Effector memory CD8-positive, alpha-beta T cell (primary cell): Measurements from ENCODE around the gene MARVELD2.

Source experiments
- ATAC-seq: fragments of 150-1000 bp; cut with Tn5 transposase; replicated peaks from 2 replicates; pipeline ENCODE4 v1.10.0; 2021; ENCODE audit warnings: mild to moderate bottlenecking, moderate library complexity
- DNase-seq, 3 experiments: peaks; one replicate each; pipeline ENCODE4 v3.0.0; 2021
- H3K27ac Mint-ChIP-seq, 2 donors: one replicate each; pipeline ENCODE4 v1.8.0; 2022; ENCODE audit warnings: mild to moderate bottlenecking in 2 of 2, mixed read lengths in 2 of 2, moderate library complexity in 2 of 2
- H3K27me3 Mint-ChIP-seq, 2 donors: one replicate each; pipeline ENCODE4 v1.8.0; 2022; ENCODE audit warnings: mixed read lengths in 2 of 2
- H3K36me3 Mint-ChIP-seq: one replicate; pipeline ENCODE4 v1.8.0; 2022; ENCODE audit warnings: mild to moderate bottlenecking, moderate library complexity, mixed read lengths; ENCODE audit not compliant: insufficient read depth
- H3K4me1 Mint-ChIP-seq, 2 donors: one replicate each; pipeline ENCODE4 v1.8.0; 2022; ENCODE audit warnings: low read depth in 2 of 2, mixed read lengths in 2 of 2
- H3K4me3 Mint-ChIP-seq, 2 donors: one replicate each; pipeline ENCODE4 v1.8.0; 2022; ENCODE audit warnings: mild to moderate bottlenecking in 2 of 2, mixed read lengths in 2 of 2, moderate library complexity in 2 of 2
- H3K9me3 Mint-ChIP-seq, 2 donors: one replicate each; pipeline ENCODE4 v1.8.0; 2022; ENCODE audit warnings: mixed read lengths in 2 of 2

The MARVELD2 gene

DNA sequence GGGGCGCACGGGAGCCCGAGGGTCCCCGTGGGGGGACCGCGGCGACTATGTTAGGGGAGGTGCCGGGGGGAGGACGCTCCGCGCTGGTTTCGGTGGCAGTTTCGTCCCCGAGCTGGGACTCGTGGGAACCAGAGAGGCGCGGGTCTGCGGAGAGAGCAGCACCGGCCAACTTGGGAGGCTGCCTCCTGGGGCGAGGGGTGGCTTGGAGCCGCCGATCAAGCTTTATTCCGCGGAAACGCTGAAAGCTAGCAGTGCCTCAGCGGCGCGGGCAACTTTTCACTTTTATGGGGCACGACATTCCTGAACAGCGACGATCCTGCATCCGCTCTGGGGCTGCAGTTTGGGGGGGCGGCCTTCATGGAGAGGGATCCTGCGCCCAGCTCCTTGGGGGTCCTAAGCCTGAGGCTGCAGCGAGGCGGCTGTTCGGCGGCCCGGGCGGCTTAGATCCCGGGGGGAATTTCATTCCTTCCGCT lies 78.0 kb downstream of the MARVELD2 start:
- DNase-seq (no peak), ATAC-seq (peak; percentile 8)
- peaks cover 3 to 6% of the 10 kb centered on the region in 2 donors for H3K4me1 Mint-ChIP-seq
- H3K27ac Mint-ChIP-seq, result no peak overlapping the region
- no peaks in the 10 kb centered on the region for H3K9me3 Mint-ChIP-seq
- H3K36me3 Mint-ChIP-seq, result no peaks in the 10 kb centered on the region
- H3K4me3 Mint-ChIP-seq, result peak overlapping the region; percentile 65 to 72
- H3K27me3 Mint-ChIP-seq, result peaks cover 42 to 85% of the 10 kb centered on the region in 2 donors

DNA sequence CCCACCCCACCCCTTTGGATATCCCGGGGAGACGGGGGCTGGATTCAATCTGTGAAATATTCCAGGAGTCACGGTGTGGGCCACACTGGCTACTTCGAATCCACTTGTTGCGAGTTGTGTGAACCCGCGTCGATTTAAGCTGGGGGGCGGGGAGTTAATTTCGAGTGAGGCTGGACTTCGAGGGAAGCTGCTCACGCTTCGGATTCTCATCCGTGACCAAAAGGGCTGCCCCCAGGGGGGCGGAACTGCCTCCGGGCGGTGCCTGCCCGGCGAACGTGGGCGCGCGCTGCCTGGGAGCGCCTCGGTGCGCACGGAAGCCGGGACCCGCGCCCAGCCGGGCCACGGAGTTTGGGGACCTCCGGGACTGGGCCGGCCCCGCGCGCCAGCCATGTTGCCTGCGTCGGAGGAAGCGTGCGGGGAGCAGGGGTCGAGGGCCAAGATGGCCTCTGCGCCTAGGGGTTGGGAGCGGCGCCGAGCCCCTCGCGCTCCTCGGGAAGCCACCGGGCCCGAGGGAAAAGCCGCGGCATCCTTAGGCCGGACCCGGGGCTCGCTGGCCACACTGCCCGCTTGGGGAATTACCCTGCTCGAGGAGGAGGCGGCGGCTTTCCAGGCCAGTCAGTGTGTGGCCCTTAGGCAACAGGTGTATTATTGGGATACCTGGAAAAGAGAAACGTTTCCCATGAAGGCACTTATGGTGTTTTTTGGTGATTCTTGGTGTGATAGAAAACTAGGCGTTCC lies 78.6 kb downstream of the MARVELD2 start:
- Mint-ChIP-seq H3K4me3 (peak overlapping the region; percentile 65 to 72), H3K36me3 (no peaks in the 10 kb centered on the region), H3K27me3 (peaks cover 42 to 84% of the 10 kb centered on the region in 2 donors), H3K27ac (no peak overlapping the region), H3K9me3 (no peaks in the 10 kb centered on the region), H3K4me1 (peaks cover 3 to 6% of the 10 kb centered on the region in 2 donors)
- no peak for DNase-seq
- ATAC-seq, result no peak
